NT2/D1 (cell line): Measurements from ENCODE around the gene RAD50.
"Not testable (repeated sequence)": the region's sequence is repeated elsewhere in the genome, so short reads cannot be mapped to it uniquely, and the experiment has no call there.

Experiments
- DNase-seq: peaks from one replicate; pipeline ENCODE4 v3.0.0-alpha.2; 2011; ENCODE audit warnings: low read depth, low spot score
- H3K27me3 ChIP-seq: 2 replicates; pipeline ENCODE4 v1.6.0; 2011; ENCODE audit warnings: mild to moderate bottlenecking; ENCODE audit not compliant: insufficient read length, insufficient read depth
- H3K36me3 ChIP-seq: 2 replicates; pipeline ENCODE4 v1.6.1; 2011; ENCODE audit warnings: mild to moderate bottlenecking, low read length, mixed read lengths; ENCODE audit not compliant: insufficient read depth, insufficient read length
- H3K4me1 ChIP-seq: 2 replicates; pipeline ENCODE4 v1.5.1; 2011; ENCODE audit not compliant: insufficient read depth, insufficient read length
- H3K4me3 ChIP-seq: 2 replicates; pipeline ENCODE4 v1.5.1; 2011; ENCODE audit warnings: low read depth; ENCODE audit not compliant: insufficient read length
- H3K9ac ChIP-seq: 2 replicates; pipeline ENCODE4 v1.6.0; 2011; ENCODE audit warnings: low read depth; ENCODE audit not compliant: insufficient read length
- H3K9me3 ChIP-seq: 2 replicates; pipeline ENCODE4 v1.5.1; 2011; ENCODE audit warnings: mild to moderate bottlenecking, low read length; ENCODE audit not compliant: insufficient read depth
- SUZ12 ChIP-seq: IDR thresholded peaks from 2 replicates; pipeline ENCODE4 v1.6.1; 2011; ENCODE audit not compliant: insufficient read length, insufficient read depth; ENCODE audit errors: extremely low read depth
- YY1 ChIP-seq: IDR thresholded peaks from 2 replicates; pipeline ENCODE4 v1.6.1; 2011; ENCODE audit not compliant: insufficient read length, insufficient read depth
- ZNF274 ChIP-seq: IDR thresholded peaks from 2 replicates; pipeline ENCODE4 v1.6.1; 2011; ENCODE audit warnings: mild to moderate bottlenecking, low read depth, low read length

Gene RAD50

DNA sequence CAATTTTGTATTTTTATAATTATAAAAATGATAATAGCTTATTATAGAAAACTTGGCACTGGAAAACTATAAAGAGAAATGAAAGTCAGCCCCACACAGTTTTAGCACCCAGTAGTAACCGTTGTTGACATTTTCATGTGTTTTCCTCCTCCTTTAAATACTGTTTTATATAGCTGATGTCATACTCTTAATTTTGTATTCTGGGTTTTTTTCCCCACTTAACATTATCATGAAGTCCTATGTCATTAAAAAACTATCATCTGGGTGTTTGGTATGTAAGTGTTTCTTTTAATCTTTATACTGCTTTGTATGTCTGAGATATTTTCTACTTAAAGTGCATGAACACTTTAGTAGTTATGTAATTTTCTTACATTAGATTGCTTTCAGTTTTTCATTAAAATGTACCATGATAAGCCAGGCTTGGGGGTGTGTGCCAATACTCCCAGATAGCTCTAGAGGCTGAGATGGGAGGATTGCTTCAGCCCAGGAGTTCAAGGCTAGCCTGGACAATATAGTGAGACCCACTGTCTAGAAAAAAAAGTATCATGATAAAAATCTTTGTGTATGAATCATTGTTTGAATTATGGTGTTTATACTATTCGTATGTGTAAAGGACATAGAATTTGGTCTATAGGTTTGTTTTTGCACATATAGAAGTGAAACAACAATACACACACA is 2.7 kb downstream of the RAD50 start:
- DNase-seq = no peak
- no peak overlapping the region for H3K4me3 ChIP-seq
- peaks cover 31% of the 10 kb centered on the region for H3K9me3 ChIP-seq
- H3K9ac ChIP-seq = no peak overlapping the region
- H3K4me1 ChIP-seq = no peaks in the 10 kb centered on the region
- H3K36me3 ChIP-seq = peaks cover 25% of the 10 kb centered on the region
- TF ChIP-seq ZNF274 = no peak
- no peak for TF ChIP-seq SUZ12
- TF ChIP-seq YY1 = no peak
- H3K27me3 ChIP-seq = no peaks in the 10 kb centered on the region

DNA sequence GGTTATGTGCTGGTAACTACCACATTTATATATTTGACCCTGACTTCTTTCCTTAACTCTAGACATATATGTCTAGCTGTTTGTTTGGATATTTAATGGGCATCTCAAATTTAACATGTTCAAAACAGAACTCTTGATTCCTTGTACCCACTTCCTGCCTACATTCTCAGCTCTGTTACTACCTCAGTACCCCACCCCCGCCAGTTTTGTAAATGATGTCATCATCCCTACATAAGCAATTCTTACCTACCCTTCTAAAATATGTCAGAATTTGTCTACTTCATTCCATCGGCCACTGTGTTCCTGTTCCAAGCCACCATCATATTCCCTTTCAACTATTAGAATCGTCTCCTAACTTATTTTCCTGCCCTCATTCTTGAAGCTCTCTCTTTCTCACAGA is 4.8 kb downstream of the RAD50 start:
- TF ChIP-seq SUZ12 (no peak), YY1 (no peak), ZNF274 (no peak)
- no peak overlapping the region for H3K9ac ChIP-seq
- no peaks in the 10 kb centered on the region for H3K27me3 ChIP-seq
- DNase-seq = no peak
- H3K4me1 ChIP-seq = no peaks in the 10 kb centered on the region
- peaks cover 44% of the 10 kb centered on the region for H3K9me3 ChIP-seq
- peaks cover 36% of the 10 kb centered on the region for H3K36me3 ChIP-seq
- no peak overlapping the region for H3K4me3 ChIP-seq

DNA sequence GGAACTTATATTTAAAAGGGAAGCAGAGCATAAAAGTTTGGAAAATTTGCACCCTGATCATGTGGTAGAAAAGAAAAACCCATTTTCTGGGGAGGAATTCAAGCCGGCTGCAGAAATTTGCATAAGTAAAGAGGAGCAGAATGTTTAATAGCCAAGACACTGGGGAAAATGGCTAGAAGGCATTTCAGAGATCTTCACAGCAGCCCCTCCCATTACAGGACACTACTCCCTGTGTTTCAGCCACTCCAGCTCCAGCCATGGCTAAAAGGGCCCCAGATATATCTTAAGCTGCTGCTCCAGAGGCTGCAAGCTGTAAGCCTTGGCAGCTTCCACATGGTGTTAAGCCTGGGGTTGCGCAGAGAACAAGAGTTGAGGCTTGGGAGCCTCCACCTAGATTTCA is 7.8 kb downstream of the RAD50 start:
- Histone ChIP-seq H3K9me3 (peaks cover 44% of the 10 kb centered on the region), H3K36me3 (peaks cover 40% of the 10 kb centered on the region)
- not testable (repeated sequence) for H3K4me3 ChIP-seq, H3K4me1 ChIP-seq, DNase-seq, H3K9ac ChIP-seq, H3K27me3 ChIP-seq

DNA sequence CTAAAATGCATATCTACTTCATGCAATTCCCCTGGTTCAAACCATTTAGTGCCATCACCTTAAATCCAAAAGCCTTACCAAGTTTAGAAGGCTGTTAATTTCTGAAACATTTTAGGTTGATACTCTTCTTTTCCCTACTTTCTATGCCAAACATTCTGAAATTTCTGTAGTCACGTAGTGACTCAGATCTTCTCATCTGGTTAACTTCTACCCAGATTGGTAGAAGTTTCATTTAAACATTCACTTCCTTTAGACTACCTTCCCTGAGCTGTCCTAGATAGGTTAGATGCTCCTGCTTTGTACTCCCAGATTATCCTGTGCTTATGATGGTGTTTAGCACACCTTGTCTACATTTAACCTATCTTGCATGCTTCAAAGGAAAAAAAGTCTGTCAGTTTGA is 9.9 kb downstream of the RAD50 start:
- no peak for DNase-seq
- H3K27me3 ChIP-seq = no peaks in the 10 kb centered on the region
- H3K4me3 ChIP-seq = no peak overlapping the region
- H3K36me3 ChIP-seq = peaks cover 20% of the 10 kb centered on the region
- no peak overlapping the region for H3K9ac ChIP-seq
- no peaks in the 10 kb centered on the region for H3K4me1 ChIP-seq
- TF ChIP-seq YY1 = no peak
- TF ChIP-seq ZNF274 = no peak
- TF ChIP-seq SUZ12 = no peak
- H3K9me3 ChIP-seq = peaks cover 41% of the 10 kb centered on the region

DNA sequence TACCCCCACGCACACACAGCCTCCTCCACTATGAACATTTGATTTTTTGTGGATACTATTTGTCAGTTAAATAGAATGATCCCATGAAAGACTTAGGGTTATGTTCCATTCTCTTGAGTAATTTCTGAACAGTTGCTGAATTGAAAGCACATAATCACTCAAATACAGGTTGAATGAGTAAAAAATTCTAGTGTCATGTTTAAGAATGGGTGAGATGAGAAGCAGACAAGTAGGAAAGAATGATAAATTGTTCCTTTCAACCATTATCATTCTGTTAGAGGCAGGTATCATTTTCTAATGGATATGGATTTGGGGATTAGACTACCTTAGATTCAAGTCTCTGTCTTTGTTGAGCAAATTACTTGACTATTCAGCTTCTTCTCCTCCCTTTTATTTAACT is 19.3 kb downstream of the RAD50 start:
- Histone ChIP-seq H3K9me3 (0 out of 2 replicates have a peak, but pooled peaks cover 3% of the 10 kb centered on the region), H3K27me3 (no peaks in the 10 kb centered on the region), H3K4me3 (no peak overlapping the region), H3K4me1 (no peaks in the 10 kb centered on the region), H3K36me3 (peaks cover 32% of the 10 kb centered on the region), H3K9ac (no peak overlapping the region)
- TF ChIP-seq SUZ12 (no peak), ZNF274 (no peak), YY1 (no peak)
- no peak for DNase-seq

DNA sequence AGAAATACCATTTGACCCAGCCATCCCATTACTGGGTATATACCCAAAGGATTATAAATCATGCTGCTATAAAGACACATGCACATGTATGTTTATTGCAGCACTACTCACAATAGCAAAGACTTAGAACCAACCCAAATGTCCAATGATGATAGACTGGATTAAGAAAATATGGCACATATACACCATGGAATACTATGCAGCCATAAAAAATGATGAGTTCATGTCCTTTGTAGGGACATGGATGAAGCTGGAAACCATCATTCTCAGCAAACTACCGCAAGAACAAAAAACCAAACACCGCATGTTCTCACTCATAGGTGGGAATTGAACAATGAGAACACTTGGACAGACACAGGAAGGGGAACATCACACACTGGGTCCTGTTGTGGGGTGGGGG is 27.8 kb downstream of the RAD50 start:
- not testable (repeated sequence) for H3K4me1 ChIP-seq, H3K9ac ChIP-seq, H3K4me3 ChIP-seq, DNase-seq, H3K27me3 ChIP-seq, H3K9me3 ChIP-seq
- H3K36me3 ChIP-seq = peaks cover 22% of the 10 kb centered on the region

DNA sequence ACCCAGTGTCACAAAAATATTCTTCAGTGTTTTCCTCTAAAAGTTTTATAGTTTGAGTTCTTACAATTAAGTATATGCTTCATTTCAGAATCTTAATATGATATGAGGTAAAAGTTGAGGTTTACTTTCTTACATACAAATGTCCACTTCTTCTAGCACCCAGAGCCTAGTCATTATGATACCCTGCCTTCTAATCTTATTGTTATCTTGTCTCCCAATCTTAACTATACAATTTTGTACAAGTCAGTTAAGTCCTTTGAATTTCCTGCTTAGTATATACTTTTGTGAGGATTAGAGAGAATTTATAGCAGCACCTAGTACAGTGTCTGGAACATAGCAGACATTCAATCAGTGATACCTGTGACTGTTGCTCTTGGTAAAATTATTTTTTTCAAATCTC is 29.3 kb downstream of the RAD50 start:
- H3K36me3 ChIP-seq = peaks cover 15% of the 10 kb centered on the region

DNA sequence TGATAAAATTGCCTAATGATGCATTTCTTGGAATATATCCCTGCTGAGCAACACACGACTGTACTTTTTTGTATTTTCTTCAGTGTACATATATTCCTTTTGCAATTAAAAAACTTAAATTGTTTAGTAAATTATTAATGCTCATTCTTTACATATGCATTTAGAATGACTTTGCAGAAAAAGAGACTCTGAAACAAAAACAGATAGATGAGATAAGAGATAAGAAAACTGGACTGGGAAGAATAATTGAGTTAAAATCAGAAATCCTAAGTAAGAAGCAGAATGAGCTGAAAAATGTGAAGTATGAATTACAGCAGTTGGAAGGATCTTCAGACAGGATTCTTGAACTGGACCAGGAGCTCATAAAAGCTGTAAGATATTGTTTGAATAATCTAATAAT is 32.7 kb downstream of the RAD50 start:
- Histone ChIP-seq H3K4me3 (no peak overlapping the region), H3K27me3 (no peaks in the 10 kb centered on the region), H3K4me1 (no peaks in the 10 kb centered on the region), H3K9me3 (no peaks in the 10 kb centered on the region), H3K9ac (no peak overlapping the region), H3K36me3 (peaks cover 25% of the 10 kb centered on the region)
- no peak for TF ChIP-seq ZNF274
- no peak for TF ChIP-seq SUZ12
- no peak for TF ChIP-seq YY1
- no peak for DNase-seq

More for the DNA sequence above, 29.3 kb downstream of the RAD50 start:
- Histone ChIP-seq H3K27me3 (no peaks in the 10 kb centered on the region), H3K4me3 (no peak overlapping the region), H3K9me3 (no peaks in the 10 kb centered on the region), H3K4me1 (no peaks in the 10 kb centered on the region), H3K9ac (no peak overlapping the region)
- no peak for TF ChIP-seq SUZ12
- TF ChIP-seq ZNF274 = no peak
- TF ChIP-seq YY1 = no peak
- no peak for DNase-seq
